ENCODE results near the gene IP6K3.

DNA sequence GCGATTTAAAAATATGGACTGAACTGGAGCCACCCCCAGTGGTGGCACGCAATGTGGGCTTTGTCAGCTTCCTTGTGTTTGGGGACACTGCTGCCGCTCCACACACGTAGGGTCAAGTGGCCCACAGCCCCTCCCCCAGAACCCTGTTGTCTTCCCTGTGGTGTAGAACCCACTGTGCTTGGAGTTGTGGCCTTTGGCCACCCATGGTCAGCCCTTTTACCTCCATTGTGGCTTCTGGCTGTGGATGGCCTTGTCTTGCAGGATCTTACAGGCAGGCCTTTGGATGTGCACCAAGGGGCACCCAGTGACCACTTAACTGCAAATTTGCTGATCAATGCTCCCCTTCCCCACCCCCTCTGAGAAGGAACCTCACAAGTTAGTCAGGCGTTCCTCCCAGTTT lies 44.2 kb upstream of the IP6K3 start:
- TF ChIP-seq, protein P1, sequence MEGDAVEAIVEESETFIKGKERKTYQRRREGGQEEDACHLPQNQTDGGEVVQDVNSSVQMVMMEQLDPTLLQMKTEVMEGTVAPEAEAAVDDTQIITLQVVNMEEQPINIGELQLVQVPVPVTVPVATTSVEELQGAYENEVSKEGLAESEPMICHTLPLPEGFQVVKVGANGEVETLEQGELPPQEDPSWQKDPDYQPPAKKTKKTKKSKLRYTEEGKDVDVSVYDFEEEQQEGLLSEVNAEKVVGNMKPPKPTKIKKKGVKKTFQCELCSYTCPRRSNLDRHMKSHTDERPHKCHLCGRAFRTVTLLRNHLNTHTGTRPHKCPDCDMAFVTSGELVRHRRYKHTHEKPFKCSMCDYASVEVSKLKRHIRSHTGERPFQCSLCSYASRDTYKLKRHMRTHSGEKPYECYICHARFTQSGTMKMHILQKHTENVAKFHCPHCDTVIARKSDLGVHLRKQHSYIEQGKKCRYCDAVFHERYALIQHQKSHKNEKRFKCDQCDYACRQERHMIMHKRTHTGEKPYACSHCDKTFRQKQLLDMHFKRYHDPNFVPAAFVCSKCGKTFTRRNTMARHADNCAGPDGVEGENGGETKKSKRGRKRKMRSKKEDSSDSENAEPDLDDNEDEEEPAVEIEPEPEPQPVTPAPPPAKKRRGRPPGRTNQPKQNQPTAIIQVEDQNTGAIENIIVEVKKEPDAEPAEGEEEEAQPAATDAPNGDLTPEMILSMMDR (IDR thresholded peaks at IDR 0.05; ENCODE audit: low read length) = no peak
- TF ChIP-seq EZH2 (optimal IDR thresholded peaks at IDR 0.05; ENCODE audit: low read depth, low read length) = no peak
